Activated naive CD4-positive, alpha-beta T cell treated with anti-CD3 and anti-CD28 coated beads, Interleukin-2, amount 50 U/mL, for 24 hours (primary cell): ENCODE data around the gene PLCD3.

Source experiments
- H3K27ac Mint-ChIP-seq: one replicate; pipeline ENCODE4 v1.8.0; 2021; ENCODE audit warnings: mild to moderate bottlenecking, mixed read lengths
- H3K27me3 Mint-ChIP-seq: one replicate; pipeline ENCODE4 v1.8.0; 2021; ENCODE audit warnings: mixed read lengths
- H3K36me3 Mint-ChIP-seq: one replicate; pipeline ENCODE4 v1.8.0; 2021; ENCODE audit warnings: mixed read lengths
- H3K4me1 Mint-ChIP-seq: one replicate; pipeline ENCODE4 v1.8.0; 2021; ENCODE audit warnings: mixed read lengths
- H3K4me3 Mint-ChIP-seq: one replicate; pipeline ENCODE4 v1.8.0; 2021; ENCODE audit warnings: mild to moderate bottlenecking, mixed read lengths
- H3K9me3 Mint-ChIP-seq: one replicate; pipeline ENCODE4 v1.8.0; 2021; ENCODE audit warnings: mixed read lengths

The PLCD3 gene

DNA sequence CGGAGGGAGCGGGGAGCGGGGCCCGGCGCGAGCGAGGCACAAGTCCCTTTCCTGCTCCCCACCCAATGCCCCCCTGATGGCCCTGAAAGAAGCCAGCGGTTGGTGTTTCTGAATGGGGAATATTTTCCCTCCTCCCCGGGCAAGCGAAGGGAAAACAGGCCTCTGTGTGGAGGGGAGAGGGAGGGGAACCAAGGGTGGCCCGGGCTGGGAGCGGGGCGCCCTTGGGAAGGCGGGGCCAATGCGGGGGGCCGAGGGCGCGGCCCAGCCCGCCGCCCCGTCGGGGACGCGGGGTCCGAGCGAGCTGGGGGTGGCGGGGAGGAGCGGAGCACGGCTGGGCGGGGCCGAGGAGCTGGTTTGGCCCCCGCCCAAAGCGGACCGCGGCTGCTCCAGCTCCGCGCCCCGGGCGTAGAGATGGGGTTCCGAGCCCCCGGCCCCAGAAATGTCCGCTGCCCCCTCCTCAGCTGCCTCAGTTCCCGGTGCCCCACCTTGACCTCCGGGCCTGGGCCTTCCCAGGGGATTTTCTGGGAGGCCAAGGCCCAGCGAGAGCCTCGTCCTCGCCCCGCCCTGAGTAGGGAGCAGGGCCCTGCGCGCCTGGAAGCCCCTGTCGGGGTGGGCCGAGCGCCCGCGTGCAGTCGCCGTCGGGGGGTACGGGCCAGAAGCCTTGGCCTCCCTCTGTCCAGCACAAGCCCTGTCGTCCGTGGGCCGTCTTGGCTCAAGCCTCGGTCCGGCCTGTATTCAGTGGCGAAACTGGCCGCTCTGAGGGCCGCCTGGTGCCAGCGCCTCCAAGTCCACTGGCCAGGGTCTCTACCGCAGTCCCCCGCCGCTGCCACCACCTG lies 12.1 kb upstream of the PLCD3 start:
- H3K9me3 Mint-ChIP-seq: no peaks in the 10 kb centered on the region
- peaks cover 46% of the 10 kb centered on the region for H3K4me1 Mint-ChIP-seq
- H3K27me3 Mint-ChIP-seq: no peaks in the 10 kb centered on the region
- H3K27ac Mint-ChIP-seq: peak overlapping the region; percentile 72
- H3K36me3 Mint-ChIP-seq: peaks cover 2% of the 10 kb centered on the region
- H3K4me3 Mint-ChIP-seq: peak overlapping the region; percentile 70

DNA sequence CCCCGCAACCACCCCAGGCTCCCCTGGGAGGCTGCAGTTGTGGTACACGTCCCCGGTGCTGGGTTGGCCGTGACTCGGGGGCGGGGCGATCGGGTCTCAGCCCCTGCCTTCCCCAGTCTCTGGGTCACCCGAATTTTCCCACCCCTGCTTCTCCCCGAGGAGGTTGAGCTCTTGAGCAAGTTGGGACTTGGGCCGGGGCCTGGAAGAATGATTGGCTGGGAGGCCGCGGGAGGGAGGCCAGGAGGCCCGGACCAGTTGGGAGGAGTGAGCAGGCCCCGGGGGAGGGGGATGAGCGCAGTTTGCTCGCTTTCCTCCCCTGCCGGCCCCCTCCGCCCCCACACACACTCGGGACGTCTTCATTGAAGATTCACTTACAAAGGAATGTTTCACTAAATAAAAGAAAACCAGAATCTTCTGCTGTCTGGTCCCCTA lies 11.5 kb upstream of the PLCD3 start:
- Mint-ChIP-seq H3K27me3 (no peaks in the 10 kb centered on the region), H3K9me3 (no peaks in the 10 kb centered on the region), H3K4me1 (peaks cover 46% of the 10 kb centered on the region), H3K4me3 (peak overlapping the region; percentile 70), H3K27ac (peak overlapping the region; percentile 72), H3K36me3 (peaks cover 1% of the 10 kb centered on the region)

DNA sequence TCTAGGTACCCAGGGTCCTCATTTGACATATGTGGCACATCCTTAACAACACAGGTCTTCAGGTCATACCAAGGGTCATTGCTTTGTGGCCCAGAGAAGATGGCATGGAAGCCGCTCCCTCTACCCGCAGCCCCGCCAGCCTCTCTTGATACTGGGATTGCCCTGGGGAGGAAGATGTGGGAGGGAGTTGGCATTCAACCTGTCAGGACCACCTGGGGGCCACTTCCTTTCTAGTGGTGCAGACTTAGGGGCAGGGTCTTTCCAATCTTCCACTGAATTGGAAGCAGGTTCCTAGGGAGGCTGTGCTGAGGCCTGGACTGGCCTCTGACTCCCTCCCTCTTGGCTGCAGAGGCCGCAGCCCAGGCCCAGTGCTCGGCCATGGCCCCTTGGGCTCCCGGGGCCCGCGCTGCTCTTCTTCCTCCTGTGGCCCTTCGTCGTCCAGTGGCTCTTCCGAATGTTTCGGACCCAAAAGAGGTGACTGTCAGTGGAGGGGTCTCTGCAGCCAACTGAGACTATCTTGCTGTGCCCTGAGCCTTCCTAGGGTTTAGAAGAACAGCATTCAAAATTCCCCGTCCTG lies 10.9 kb upstream of the PLCD3 start:
- Mint-ChIP-seq H3K4me3 (peak overlapping the region; percentile 70), H3K4me1 (peaks cover 46% of the 10 kb centered on the region), H3K36me3 (no peaks in the 10 kb centered on the region), H3K27me3 (no peaks in the 10 kb centered on the region), H3K9me3 (no peaks in the 10 kb centered on the region), H3K27ac (no peak overlapping the region)

DNA sequence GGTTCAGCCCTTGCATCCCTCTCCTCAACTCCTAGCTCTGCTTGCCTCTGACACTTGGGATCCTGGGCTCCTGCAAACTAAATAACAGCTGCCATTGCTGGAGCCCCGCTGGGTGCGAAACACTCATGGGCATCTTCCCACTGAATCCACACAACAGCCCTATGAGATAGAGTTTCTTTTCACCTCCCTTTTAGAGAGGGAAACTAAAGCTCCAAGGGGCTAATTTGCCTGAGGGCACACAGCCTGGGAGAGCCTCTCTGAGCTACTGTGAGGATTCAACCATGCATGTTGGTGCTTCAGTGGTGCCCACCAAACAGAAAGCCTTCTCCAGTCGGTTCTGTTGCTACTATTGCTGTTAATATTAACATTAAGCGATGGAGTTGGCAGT lies 7.2 kb upstream of the PLCD3 start:
- peaks cover 27% of the 10 kb centered on the region for H3K4me1 Mint-ChIP-seq
- no peaks in the 10 kb centered on the region for H3K36me3 Mint-ChIP-seq
- peak overlapping the region; percentile 14 for H3K27ac Mint-ChIP-seq
- H3K27me3 Mint-ChIP-seq: no peaks in the 10 kb centered on the region
- H3K4me3 Mint-ChIP-seq: no peak overlapping the region
- H3K9me3 Mint-ChIP-seq: no peaks in the 10 kb centered on the region

GRCh38 chr17:45138911-45139532 lies 6.7 kb upstream of the PLCD3 start:
- Mint-ChIP-seq H3K4me3 (no peak overlapping the region), H3K4me1 (peaks cover 27% of the 10 kb centered on the region)

DNA sequence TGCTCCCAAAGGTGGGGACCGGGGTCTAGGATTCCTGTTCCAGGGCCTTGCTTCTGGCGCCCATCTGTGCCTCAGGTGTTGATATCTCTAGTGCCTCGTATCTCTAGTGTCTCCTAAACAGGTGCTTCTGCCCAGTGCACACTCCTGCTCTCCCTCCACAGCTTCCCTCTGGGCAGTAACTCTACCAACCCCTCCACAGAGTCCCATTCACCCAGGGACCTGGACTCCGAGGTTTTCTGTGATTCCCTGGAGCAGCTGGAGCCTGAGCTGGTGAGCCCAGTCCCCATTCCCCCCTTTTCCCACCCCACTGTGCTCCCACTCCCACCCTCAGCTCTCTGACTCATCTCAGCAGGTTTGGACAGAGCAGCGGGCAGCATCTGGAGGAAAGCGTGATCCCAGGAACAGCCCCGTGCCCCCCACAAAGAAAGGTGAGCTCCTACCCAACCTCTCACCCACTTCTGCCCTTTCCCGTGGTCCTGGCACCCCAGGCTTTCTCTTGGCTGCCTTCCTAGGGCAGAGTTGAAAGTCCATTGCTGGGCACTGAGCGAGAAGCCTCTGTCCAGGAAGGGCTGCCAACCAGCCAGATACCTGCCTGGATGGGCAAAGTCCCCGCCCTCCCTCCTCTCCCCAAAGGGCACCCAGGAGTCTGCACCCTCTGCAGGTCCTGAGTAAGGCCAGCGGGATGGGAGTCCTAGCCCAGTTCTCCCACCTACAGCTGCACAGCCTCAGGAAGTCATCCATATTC lies 5.4 kb upstream of the PLCD3 start:
- H3K4me3 Mint-ChIP-seq: no peak overlapping the region
- no peaks in the 10 kb centered on the region for H3K36me3 Mint-ChIP-seq
- peaks cover 28% of the 10 kb centered on the region for H3K4me1 Mint-ChIP-seq
- no peak overlapping the region for H3K27ac Mint-ChIP-seq
- no peaks in the 10 kb centered on the region for H3K27me3 Mint-ChIP-seq
- H3K9me3 Mint-ChIP-seq: no peaks in the 10 kb centered on the region

More at GRCh38 chr17:45138911-45139532, 6.7 kb upstream of the PLCD3 start:
- Mint-ChIP-seq H3K27ac (peak overlapping the region; percentile 14), H3K36me3 (no peaks in the 10 kb centered on the region), H3K9me3 (no peaks in the 10 kb centered on the region), H3K27me3 (no peaks in the 10 kb centered on the region)

GRCh38 chr17:45136846-45137560 lies 4.7 kb upstream of the PLCD3 start:
- Mint-ChIP-seq H3K27ac (no peak overlapping the region), H3K27me3 (no peaks in the 10 kb centered on the region), H3K9me3 (no peaks in the 10 kb centered on the region), H3K4me1 (peaks cover 26% of the 10 kb centered on the region), H3K4me3 (peak overlapping the region; percentile 88), H3K36me3 (no peaks in the 10 kb centered on the region)

DNA sequence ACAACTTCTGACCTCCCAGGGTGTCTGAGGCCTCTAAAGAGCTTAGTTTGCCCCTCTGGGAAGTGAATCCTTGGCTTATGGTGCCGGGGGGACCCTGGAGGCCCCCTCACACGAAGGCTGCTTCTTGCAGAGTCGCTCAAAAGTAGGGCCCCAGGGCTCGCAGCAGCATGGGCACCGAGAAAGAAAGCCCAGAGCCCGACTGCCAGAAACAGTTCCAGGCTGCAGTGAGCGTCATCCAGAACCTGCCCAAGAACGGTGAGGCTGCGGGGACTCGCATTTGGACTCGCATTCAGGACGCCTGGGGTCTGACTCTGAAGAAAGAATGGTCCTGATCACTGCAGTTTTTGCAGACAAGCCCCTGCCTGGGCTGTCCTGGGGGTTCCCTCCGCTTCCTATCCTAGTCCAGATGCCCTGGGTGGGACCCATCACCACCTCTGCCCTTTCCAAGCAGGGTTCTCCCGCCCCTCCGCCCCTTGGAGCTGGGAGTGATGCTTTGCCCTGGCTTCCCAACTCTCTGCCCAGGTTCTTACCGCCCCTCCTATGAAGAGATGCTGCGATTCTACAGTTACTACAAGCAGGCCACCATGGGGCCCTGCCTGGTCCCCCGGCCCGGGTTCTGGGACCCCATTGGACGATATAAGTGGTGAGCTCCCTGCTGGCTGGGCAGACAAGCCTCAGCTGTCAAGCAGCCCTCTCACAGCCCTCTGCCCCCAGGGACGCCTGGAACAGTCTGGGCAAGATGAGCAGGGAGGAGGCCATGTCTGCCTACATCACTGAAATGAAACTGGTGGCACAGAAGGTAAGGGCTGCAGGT lies 3.9 kb upstream of the PLCD3 start:
- peak overlapping the region; percentile 81 for H3K27ac Mint-ChIP-seq
- peak overlapping the region; percentile 88 for H3K4me3 Mint-ChIP-seq
- H3K4me1 Mint-ChIP-seq: peaks cover 21% of the 10 kb centered on the region
- H3K36me3 Mint-ChIP-seq: no peaks in the 10 kb centered on the region
- no peaks in the 10 kb centered on the region for H3K9me3 Mint-ChIP-seq
- no peaks in the 10 kb centered on the region for H3K27me3 Mint-ChIP-seq

- Mint-ChIP-seq H3K36me3 (no peaks in the 10 kb centered on the region), H3K27me3 (no peaks in the 10 kb centered on the region), H3K9me3 (no peaks in the 10 kb centered on the region), H3K4me1 (peaks cover 21% of the 10 kb centered on the region), H3K27ac (peak within 1 kb of the TSS; percentile 81), H3K4me3 (peak within 1 kb of the TSS; percentile 88)
Observed at GRCh38 chr17:45135192-45135977, 3.1 kb upstream of the PLCD3 start, which contains the start of gene ACBD4. TSS of gene ACBD4 (plus strand) at chr17:45135687. CDS start at chr17:45136145, 458 bp downstream.

GRCh38 chr17:45132572-45133463 lies 503 bp upstream of the PLCD3 start:
- H3K9me3 Mint-ChIP-seq: no peaks in the 10 kb centered on the region
- no peaks in the 10 kb centered on the region for H3K27me3 Mint-ChIP-seq
- H3K4me3 Mint-ChIP-seq: peak overlapping the region; percentile 87
- no peaks in the 10 kb centered on the region for H3K36me3 Mint-ChIP-seq
- peak overlapping the region; percentile 12 for H3K27ac Mint-ChIP-seq
- H3K4me1 Mint-ChIP-seq: peaks cover 21% of the 10 kb centered on the region

GRCh38 chr17:45131616-45132319 lies 547 bp downstream of the PLCD3 start:
- H3K4me1 Mint-ChIP-seq: peaks cover 21% of the 10 kb centered on the region
- no peaks in the 10 kb centered on the region for H3K9me3 Mint-ChIP-seq
- no peaks in the 10 kb centered on the region for H3K36me3 Mint-ChIP-seq
- peak overlapping the region; percentile 66 for H3K4me3 Mint-ChIP-seq
- no peaks in the 10 kb centered on the region for H3K27me3 Mint-ChIP-seq
- H3K27ac Mint-ChIP-seq: no peak overlapping the region
